ENCODE data around the gene GAREM1. TPM values are rescaled to one million over a fixed set of nuclear protein-coding genes. Genes with fewer than 3 reads are reported as not detected.

Gene GAREM1
- polyA plus RNA-seq, 1 of the 3 experiments (the other 2 are of a cell fraction) = 2.8 TPM

DNA sequence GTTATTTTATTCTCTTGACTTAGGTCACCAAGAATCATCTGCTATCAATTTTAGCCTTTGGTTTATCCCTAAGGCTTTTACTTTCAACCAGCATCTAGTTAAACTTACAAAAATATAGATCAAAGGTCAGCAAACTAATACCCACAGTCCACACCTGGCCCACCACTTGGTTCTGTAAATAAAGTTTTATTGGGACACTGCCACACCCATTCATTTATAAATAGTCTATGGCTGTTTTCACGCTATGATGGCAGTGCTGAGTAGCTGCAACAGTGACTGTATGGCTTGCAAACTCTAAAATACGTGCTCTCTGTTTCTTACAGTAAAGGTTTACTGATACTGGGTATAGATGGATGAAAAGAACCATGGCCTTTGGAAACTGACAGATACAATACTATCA is 173.8 kb downstream of the GAREM1 start:
- Histone ChIP-seq H3K9me3 (no peaks in the 10 kb centered on the region), H3K9ac (no peak overlapping the region), H3K4me1 (ENCODE audit: control insufficient read depth in 1 of 2, insufficient read depth in 2 of 2, low read depth in 1 of 2, low read length in 1 of 2) (peaks cover 11 to 12% of the 10 kb centered on the region in 2 experiments), H3F3A (replicated peaks; ENCODE audit: insufficient read depth) (peaks cover 44% of the 10 kb centered on the region), H3K9me2 (no peaks in the 10 kb centered on the region), H3K27ac (ENCODE audit: low read depth in 2 of 2, low read length in 1 of 2) (peak overlapping the region; percentile 86 to 95; a peak in 2 of 4 replicates), H3K4me2 (no peak overlapping the region), H3K79me2 (ENCODE audit: insufficient read depth) (no peaks in the 10 kb centered on the region), H2AFZ (ENCODE audit: low read depth) (no peak overlapping the region), H4K20me1 (ENCODE audit: insufficient read depth) (no peaks in the 10 kb centered on the region), H3K4me3 (ENCODE audit: low read depth in 2 of 2, low read length in 1 of 2) (no peak overlapping the region), H3K36me3 (replicated peaks in 1 of 2; ENCODE audit: control insufficient read depth in 1 of 2, insufficient read depth in 2 of 2, low read length in 1 of 2) (no peaks in the 10 kb centered on the region), H3K27me3 (ENCODE audit: insufficient read depth) (no peaks in the 10 kb centered on the region)
- 97% methylated on average over 2 of the region's 2 CpGs for WGBS (ENCODE audit: low lambda C conversion rate)
- no peak for DNase-seq
- no peak for TF ChIP-seq MEF2A (IDR thresholded peaks at IDR 0.05; ENCODE audit: borderline replicate concordance, low read depth)
- TF ChIP-seq CHD2 (IDR thresholded peaks at IDR 0.05; ENCODE audit: low read length, partially characterized antibody) = no peak
- TF ChIP-seq POLR2AphosphoS5 (IDR thresholded peaks at IDR 0.05; ENCODE audit: low read depth, low read length) = no peak
- no peak for TF ChIP-seq ELF1 (IDR thresholded peaks at IDR 0.05)
- no peak for TF ChIP-seq FOSL2 (IDR thresholded peaks at IDR 0.05; ENCODE audit: borderline replicate concordance, low read depth)
- TF ChIP-seq JUND (IDR thresholded peaks at IDR 0.05) = no peak
- TF ChIP-seq, protein P1, sequence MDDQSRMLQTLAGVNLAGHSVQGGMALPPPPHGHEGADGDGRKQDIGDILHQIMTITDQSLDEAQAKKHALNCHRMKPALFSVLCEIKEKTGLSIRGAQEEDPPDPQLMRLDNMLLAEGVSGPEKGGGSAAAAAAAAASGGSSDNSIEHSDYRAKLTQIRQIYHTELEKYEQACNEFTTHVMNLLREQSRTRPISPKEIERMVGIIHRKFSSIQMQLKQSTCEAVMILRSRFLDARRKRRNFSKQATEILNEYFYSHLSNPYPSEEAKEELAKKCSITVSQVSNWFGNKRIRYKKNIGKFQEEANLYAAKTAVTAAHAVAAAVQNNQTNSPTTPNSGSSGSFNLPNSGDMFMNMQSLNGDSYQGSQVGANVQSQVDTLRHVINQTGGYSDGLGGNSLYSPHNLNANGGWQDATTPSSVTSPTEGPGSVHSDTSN (IDR thresholded peaks at IDR 0.05) = no peak
- TF ChIP-seq, protein P2, sequence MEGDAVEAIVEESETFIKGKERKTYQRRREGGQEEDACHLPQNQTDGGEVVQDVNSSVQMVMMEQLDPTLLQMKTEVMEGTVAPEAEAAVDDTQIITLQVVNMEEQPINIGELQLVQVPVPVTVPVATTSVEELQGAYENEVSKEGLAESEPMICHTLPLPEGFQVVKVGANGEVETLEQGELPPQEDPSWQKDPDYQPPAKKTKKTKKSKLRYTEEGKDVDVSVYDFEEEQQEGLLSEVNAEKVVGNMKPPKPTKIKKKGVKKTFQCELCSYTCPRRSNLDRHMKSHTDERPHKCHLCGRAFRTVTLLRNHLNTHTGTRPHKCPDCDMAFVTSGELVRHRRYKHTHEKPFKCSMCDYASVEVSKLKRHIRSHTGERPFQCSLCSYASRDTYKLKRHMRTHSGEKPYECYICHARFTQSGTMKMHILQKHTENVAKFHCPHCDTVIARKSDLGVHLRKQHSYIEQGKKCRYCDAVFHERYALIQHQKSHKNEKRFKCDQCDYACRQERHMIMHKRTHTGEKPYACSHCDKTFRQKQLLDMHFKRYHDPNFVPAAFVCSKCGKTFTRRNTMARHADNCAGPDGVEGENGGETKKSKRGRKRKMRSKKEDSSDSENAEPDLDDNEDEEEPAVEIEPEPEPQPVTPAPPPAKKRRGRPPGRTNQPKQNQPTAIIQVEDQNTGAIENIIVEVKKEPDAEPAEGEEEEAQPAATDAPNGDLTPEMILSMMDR (IDR thresholded peaks at IDR 0.05) = no peak
- TF ChIP-seq, protein P3, sequence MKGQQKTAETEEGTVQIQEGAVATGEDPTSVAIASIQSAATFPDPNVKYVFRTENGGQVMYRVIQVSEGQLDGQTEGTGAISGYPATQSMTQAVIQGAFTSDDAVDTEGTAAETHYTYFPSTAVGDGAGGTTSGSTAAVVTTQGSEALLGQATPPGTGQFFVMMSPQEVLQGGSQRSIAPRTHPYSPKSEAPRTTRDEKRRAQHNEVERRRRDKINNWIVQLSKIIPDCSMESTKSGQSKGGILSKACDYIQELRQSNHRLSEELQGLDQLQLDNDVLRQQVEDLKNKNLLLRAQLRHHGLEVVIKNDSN (IDR thresholded peaks at IDR 0.05; ENCODE audit: borderline replicate concordance, low read depth) = no peak
- TF ChIP-seq TAF1 (IDR thresholded peaks at IDR 0.05; ENCODE audit: borderline replicate concordance, low read depth, low read length) = no peak
- no peak for TF ChIP-seq MXI1 (IDR thresholded peaks at IDR 0.05; ENCODE audit: low read depth, low read length)
- TF ChIP-seq, protein P4, sequence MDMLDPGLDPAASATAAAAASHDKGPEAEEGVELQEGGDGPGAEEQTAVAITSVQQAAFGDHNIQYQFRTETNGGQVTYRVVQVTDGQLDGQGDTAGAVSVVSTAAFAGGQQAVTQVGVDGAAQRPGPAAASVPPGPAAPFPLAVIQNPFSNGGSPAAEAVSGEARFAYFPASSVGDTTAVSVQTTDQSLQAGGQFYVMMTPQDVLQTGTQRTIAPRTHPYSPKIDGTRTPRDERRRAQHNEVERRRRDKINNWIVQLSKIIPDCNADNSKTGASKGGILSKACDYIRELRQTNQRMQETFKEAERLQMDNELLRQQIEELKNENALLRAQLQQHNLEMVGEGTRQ (IDR thresholded peaks at IDR 0.05; ENCODE audit: borderline replicate concordance, low read depth, low read length) = no peak
- TF ChIP-seq RXRA (IDR thresholded peaks at IDR 0.05; ENCODE audit: borderline replicate concordance, low read depth) = no peak
- TF ChIP-seq YY1 (IDR thresholded peaks at IDR 0.05; ENCODE audit: low read depth) = no peak
- TF ChIP-seq RCOR1 (IDR thresholded peaks at IDR 0.05; ENCODE audit: low read length) = no peak
- no peak for TF ChIP-seq GABPA (IDR thresholded peaks at IDR 0.05; ENCODE audit: low read depth)
- TF ChIP-seq, protein P5, sequence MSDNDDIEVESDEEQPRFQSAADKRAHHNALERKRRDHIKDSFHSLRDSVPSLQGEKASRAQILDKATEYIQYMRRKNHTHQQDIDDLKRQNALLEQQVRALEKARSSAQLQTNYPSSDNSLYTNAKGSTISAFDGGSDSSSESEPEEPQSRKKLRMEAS (IDR thresholded peaks at IDR 0.05; ENCODE audit: low read depth) = no peak
- TF ChIP-seq, protein P6, sequence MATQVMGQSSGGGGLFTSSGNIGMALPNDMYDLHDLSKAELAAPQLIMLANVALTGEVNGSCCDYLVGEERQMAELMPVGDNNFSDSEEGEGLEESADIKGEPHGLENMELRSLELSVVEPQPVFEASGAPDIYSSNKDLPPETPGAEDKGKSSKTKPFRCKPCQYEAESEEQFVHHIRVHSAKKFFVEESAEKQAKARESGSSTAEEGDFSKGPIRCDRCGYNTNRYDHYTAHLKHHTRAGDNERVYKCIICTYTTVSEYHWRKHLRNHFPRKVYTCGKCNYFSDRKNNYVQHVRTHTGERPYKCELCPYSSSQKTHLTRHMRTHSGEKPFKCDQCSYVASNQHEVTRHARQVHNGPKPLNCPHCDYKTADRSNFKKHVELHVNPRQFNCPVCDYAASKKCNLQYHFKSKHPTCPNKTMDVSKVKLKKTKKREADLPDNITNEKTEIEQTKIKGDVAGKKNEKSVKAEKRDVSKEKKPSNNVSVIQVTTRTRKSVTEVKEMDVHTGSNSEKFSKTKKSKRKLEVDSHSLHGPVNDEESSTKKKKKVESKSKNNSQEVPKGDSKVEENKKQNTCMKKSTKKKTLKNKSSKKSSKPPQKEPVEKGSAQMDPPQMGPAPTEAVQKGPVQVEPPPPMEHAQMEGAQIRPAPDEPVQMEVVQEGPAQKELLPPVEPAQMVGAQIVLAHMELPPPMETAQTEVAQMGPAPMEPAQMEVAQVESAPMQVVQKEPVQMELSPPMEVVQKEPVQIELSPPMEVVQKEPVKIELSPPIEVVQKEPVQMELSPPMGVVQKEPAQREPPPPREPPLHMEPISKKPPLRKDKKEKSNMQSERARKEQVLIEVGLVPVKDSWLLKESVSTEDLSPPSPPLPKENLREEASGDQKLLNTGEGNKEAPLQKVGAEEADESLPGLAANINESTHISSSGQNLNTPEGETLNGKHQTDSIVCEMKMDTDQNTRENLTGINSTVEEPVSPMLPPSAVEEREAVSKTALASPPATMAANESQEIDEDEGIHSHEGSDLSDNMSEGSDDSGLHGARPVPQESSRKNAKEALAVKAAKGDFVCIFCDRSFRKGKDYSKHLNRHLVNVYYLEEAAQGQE (IDR thresholded peaks at IDR 0.05; ENCODE audit: low read depth, low read length) = no peak
- TF ChIP-seq GATA2 (CRISPR knock-in tag; IDR thresholded peaks at IDR 0.05) = no peak
- ChIA-PET POLR2A (no interaction called here), CTCF (interaction anchor here (9.4 kb wide), 1 partner anchor 173 kb away, joined by 61 read pairs; the partner anchor contains the start of gene GAREM1)
